GM21381 (cell line): ENCODE data around the gene TC2N.

Experiments
- ATAC-seq: cut with Tn5 transposase; IDR thresholded peaks from one replicate; pipeline ENCODE4 v1.9.1; 2021; ENCODE audit warnings: mild to moderate bottlenecking, moderate library complexity; ENCODE audit not compliant: unreplicated experiment

TC2N gene

GRCh38 chr14:91731018-91731417, 136.3 kb downstream of the TC2N start:
- ATAC-seq: no peak

- no peak for ATAC-seq
Measured at GRCh38 chr14:91729756-91730155, 137.6 kb downstream of the TC2N start.
